ENCODE measurements around the gene ZBTB42.
"Not testable (repeated sequence)": the region's sequence is repeated elsewhere in the genome, so short reads cannot be mapped to it uniquely, and the experiment has no call there.

The ZBTB42 gene

DNA sequence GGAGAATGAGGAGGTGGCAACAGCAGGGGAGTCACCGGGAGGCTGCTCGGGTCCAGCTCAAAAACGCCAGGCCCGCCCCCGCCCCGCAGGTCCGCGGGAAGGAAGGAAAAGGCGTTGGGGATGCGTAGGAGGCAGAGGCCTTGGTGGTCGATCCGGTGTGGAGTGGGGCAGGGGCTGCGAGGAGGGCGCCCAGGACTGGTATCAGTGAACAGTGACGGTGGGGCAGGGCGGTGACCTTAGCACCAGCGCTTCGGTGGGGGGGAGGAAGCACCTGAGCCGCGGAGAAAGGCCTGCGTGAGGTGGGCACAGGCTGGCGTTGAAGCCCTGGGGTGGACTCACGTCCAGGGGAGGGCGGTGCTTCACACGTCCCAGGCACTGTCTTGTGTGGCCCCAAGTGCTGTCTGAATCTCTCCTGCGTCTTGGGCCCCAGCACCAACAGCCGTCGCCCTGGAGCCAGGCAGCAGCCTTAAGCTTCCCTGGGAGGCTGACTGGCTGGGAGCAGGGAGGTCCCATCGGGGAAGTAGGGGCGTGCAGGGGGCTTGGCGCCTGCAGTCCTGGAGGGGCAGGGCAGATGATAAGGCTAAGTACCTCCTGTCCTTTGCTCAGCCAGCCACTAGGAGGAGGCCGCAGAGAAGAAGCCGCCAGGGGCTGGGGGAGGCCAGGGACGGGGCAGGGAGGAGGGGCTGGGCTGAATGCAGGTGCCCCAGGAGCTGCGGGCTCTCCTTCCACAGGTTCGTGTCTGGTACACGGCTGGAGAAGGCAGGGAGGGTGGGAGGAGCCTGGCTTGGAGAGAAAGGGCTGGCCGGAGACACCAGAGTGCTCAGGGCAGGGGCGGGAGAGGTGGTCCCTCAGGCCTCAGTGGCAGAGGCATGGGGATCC, 26.5 kb downstream of the ZBTB42 start:
- H3K4me1 Mint-ChIP-seq: peaks cover 24 to 42% of the 10 kb centered on the region in 2 donors
- H3K27me3 Mint-ChIP-seq: peaks cover 21 to 33% of the 10 kb centered on the region in 2 donors
- peaks cover 9 to 13% of the 10 kb centered on the region in 2 donors for H3K9me3 Mint-ChIP-seq
- H3K4me3 Mint-ChIP-seq: peak overlapping the region; percentile 81 to 88
- H3K36me3 Mint-ChIP-seq: peaks cover 7% of the 10 kb centered on the region in 2 donors
- ATAC-seq (replicated peaks) (peak; percentile 82 to 83), DNase-seq (peak; percentile 44)
- no peak overlapping the region for H3K27ac Mint-ChIP-seq

- ATAC-seq (replicated peaks) (no peak), DNase-seq (no peak)
- Mint-ChIP-seq H3K27me3 (peaks cover 6 to 13% of the 10 kb centered on the region in 2 donors), H3K4me3 (no peak overlapping the region), H3K9me3 (no peaks in the 10 kb centered on the region), H3K27ac (no peak overlapping the region), H3K4me1 (peaks cover 12 to 19% of the 10 kb centered on the region in 2 donors), H3K36me3 (no peaks in the 10 kb centered on the region)
Observed at GRCh38 chr14:104830781-104831180, 29.9 kb downstream of the ZBTB42 start.

DNA sequence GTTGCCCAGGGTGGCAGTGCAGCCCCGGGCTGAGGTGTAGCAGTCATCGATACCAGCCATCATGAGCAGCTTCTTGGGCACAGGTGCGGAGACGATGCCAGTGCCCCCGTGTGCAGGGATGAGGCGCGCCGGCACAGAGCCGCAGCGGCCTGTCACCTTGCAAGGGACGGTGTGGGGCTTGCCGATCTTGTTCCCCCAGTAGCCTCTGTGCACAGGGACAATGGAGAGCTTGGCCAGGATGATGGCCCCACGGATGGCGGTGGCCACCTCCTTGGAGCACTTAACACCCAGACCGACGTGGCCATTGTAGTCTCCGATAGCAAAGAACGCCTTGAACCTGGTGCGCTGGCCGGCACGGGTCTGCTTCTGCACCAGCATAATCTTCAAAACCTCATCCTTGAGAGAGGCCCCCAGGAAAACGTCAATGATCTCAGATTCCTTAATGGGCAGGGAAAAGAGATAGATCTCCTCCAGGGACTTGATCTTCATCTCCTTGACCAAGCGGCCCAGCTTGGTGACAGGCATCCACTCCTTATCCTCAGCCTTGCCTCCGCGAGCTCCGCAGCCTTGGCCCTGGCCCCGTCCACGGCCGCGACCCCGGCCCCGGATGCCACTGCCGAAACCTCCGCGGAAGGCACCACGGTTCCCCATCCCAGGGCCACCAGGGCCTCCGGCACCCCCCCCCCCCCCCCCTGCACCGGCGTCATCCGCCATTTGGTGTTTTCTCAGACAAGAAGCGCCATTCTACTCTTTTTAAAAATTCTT, 35.5 kb downstream of the ZBTB42 start:
- H3K36me3 Mint-ChIP-seq; H3K4me3 Mint-ChIP-seq; ATAC-seq (replicated peaks); DNase-seq; H3K9me3 Mint-ChIP-seq; H3K27ac Mint-ChIP-seq; H3K4me1 Mint-ChIP-seq: not testable (repeated sequence)
- peaks cover 0 to 21% of the 10 kb centered on the region in 2 donors for H3K27me3 Mint-ChIP-seq

- no peak for DNase-seq
- Mint-ChIP-seq H3K36me3 (peaks cover 0 to 1% of the 10 kb centered on the region in 2 donors), H3K27ac (no peak overlapping the region), H3K27me3 (peaks cover 47 to 74% of the 10 kb centered on the region in 2 donors), H3K4me3 (no peak overlapping the region), H3K4me1 (peaks cover 7 to 17% of the 10 kb centered on the region in 2 donors), H3K9me3 (no peaks in the 10 kb centered on the region)
- no peak for ATAC-seq (replicated peaks)
Observed at GRCh38 chr14:104841730-104842129, 40.8 kb downstream of the ZBTB42 start.

DNA sequence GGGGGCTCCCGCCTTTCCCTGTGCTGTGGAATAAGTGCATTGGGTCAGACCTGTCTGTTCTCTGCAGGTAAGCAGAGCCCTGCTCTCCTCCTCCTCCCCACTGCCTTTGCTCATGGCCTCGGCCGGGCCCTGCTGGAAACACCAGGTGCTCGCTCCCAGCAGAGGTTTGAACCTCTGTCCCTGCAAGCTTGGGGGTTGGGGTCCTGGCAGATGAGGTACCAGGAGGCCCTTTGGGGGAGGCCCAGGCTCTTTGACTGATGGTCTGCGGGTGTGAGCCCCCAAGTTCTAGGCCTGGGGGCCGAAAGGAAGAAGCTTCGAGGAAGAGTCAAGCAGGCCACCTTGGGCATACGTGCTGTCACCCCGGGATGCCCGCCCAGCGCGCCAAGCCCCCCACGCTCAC, 42.1 kb downstream of the ZBTB42 start:
- Mint-ChIP-seq H3K27me3 (peaks cover 54 to 86% of the 10 kb centered on the region in 2 donors), H3K4me3 (no peak overlapping the region), H3K9me3 (no peaks in the 10 kb centered on the region), H3K36me3 (peaks cover 0 to 3% of the 10 kb centered on the region in 2 donors), H3K27ac (no peak overlapping the region), H3K4me1 (peaks cover 7 to 17% of the 10 kb centered on the region in 2 donors)
- DNase-seq: no peak
- no peak for ATAC-seq (replicated peaks)

DNA sequence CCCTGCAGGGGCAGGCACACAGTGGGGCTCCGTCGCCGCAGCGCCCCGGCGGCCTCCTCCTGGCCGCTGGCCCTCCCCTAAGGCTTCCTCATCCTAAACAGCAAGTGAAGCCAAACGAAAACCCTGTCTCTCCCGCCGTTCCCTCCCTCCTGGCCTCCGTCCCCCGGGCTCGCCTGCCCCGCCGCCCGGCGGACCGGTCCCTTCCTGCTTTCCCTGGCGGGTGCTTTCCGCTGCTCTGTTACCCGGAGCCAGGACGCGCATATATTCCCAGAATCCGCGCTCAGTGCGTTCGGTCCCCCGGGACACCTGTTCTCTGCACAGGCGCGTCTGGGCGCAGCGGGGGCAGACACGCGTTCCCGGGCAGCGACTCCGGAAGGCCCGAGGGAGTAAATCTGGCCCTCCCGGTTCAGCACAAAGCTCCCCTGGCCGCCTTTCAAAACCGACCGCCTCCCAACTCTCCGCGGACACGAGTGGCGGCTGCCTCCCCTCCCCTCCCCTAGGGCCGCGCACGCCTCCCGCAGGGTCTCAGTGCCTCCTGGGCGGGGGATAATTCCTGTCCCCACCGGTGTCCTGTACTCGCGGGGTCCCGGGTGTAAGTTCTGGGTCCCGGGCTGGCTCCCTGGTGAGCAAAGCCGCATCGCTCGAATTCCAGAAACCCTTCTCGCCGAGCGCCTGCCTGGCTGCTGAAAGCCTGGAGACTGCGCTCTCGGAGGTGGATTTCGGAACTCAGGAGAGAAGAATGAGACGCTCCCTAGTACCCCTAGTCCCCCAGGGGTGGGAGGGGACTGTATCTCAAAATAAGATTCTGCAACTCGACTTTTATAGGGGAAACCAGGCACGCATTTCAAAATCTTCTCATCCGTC, 42.8 kb downstream of the ZBTB42 start:
- peaks cover 57 to 90% of the 10 kb centered on the region in 2 donors for H3K27me3 Mint-ChIP-seq

GRCh38 chr14:104844306-104845032, 43.6 kb downstream of the ZBTB42 start:
- peak overlapping the region; percentile 74 to 82 for H3K4me3 Mint-ChIP-seq
- peaks cover 0 to 3% of the 10 kb centered on the region in 2 donors for H3K36me3 Mint-ChIP-seq
- peaks cover 7 to 17% of the 10 kb centered on the region in 2 donors for H3K4me1 Mint-ChIP-seq
- H3K9me3 Mint-ChIP-seq: no peaks in the 10 kb centered on the region
- no peak overlapping the region for H3K27ac Mint-ChIP-seq
- ATAC-seq (replicated peaks) (peak in 1 of 2 donors; percentile 20), DNase-seq (no peak)
- H3K27me3 Mint-ChIP-seq: peaks cover 57 to 84% of the 10 kb centered on the region in 2 donors

More for the DNA sequence above, 42.8 kb downstream of the ZBTB42 start:
- Mint-ChIP-seq H3K9me3 (no peaks in the 10 kb centered on the region), H3K27ac (peak overlapping the region; percentile 47), H3K4me1 (peaks cover 7 to 17% of the 10 kb centered on the region in 2 donors), H3K4me3 (peak overlapping the region; percentile 74 to 82), H3K36me3 (peaks cover 0 to 3% of the 10 kb centered on the region in 2 donors)
- no peak for ATAC-seq (replicated peaks)
- DNase-seq: no peak

- H3K9me3 Mint-ChIP-seq: no peaks in the 10 kb centered on the region
- peaks cover 7 to 17% of the 10 kb centered on the region in 2 donors for H3K4me1 Mint-ChIP-seq
- H3K27ac Mint-ChIP-seq: no peak overlapping the region
- H3K27me3 Mint-ChIP-seq: peaks cover 57 to 80% of the 10 kb centered on the region in 2 donors
- no peak for DNase-seq
- no peak for ATAC-seq (replicated peaks)
- peaks cover 0 to 3% of the 10 kb centered on the region in 2 donors for H3K36me3 Mint-ChIP-seq
- H3K4me3 Mint-ChIP-seq: no peak overlapping the region
Observed at GRCh38 chr14:104845033-104845666, 44.2 kb downstream of the ZBTB42 start.

GRCh38 chr14:104845834-104846441, 45.0 kb downstream of the ZBTB42 start:
- peaks cover 0 to 3% of the 10 kb centered on the region in 2 donors for H3K36me3 Mint-ChIP-seq
- no peaks in the 10 kb centered on the region for H3K9me3 Mint-ChIP-seq
- peaks cover 7 to 17% of the 10 kb centered on the region in 2 donors for H3K4me1 Mint-ChIP-seq
- H3K27me3 Mint-ChIP-seq: peaks cover 57 to 78% of the 10 kb centered on the region in 2 donors
- no peak overlapping the region for H3K4me3 Mint-ChIP-seq
- H3K27ac Mint-ChIP-seq: no peak overlapping the region
- DNase-seq: no peak
- ATAC-seq (replicated peaks): no peak

DNA sequence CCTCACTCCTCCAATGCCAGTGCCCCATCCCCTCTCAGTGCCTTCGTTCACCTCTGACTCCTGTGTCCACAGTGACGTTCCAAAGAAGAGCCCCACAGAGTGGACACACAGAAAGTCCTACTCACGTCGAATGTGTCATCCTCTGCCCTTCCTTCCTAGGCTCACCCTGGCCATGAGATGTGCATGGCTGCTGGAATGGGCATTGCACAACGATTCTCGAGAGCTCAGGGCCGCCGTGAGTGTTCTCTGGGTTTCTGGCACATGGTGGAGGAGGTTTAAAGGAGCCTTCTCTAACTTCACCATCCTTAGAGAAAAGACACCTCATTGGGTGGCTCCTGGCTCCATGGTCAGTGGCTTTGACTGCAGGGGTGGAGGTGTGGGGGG, 51.4 kb downstream of the ZBTB42 start:
- Mint-ChIP-seq H3K27me3 (peaks cover 19 to 31% of the 10 kb centered on the region in 2 donors), H3K36me3 (no peaks in the 10 kb centered on the region), H3K4me3 (no peak overlapping the region), H3K4me1 (no peaks in the 10 kb centered on the region), H3K9me3 (no peaks in the 10 kb centered on the region), H3K27ac (no peak overlapping the region)
- ATAC-seq (replicated peaks) (no peak), DNase-seq (no peak)
